OCI-LY7 (cell line): ENCODE results near the gene TMEM260.

ENCODE experiments used
- EZH2phosphoT487 ChIP-seq: fragments of 200-600 bp; sonication (generic); IDR thresholded peaks from 2 replicates; pipeline ENCODE4 v1.6.1; 2018; ENCODE audit warnings: low read depth, borderline replicate concordance, mild to moderate bottlenecking, mixed run types, antibody characterized with exemption, low read length, moderate library complexity, mixed read lengths
- TF ChIP-seq, protein P1 (sequence below): fragments of 200-600 bp; sonication (generic); conservative IDR thresholded peaks from 2 replicates; pipeline ENCODE4 v1.5.1; 2014; ENCODE audit warnings: mild to moderate bottlenecking, antibody characterized with exemption, low read length, moderate library complexity, mixed read lengths

DNA sequence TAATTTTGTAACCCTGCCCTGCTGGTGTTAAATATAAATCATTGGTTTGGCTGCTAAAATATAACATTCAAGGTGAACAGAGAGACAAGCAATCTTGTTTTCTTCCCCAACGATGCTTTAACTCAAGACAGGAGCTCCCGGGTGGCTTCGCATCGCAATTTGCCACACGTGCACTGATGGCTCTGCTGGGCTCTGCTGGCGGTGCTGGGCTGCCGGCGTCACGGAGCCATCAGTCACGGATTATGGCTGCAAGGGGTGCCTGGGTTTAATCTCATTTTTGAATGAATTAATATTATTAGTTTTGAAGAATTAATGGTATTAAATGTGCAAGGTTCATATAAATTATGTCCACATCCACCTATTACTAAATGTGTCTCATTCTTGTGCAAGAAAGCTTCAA is 44.9 kb upstream of the TMEM260 start:
- TF ChIP-seq, protein P1, sequence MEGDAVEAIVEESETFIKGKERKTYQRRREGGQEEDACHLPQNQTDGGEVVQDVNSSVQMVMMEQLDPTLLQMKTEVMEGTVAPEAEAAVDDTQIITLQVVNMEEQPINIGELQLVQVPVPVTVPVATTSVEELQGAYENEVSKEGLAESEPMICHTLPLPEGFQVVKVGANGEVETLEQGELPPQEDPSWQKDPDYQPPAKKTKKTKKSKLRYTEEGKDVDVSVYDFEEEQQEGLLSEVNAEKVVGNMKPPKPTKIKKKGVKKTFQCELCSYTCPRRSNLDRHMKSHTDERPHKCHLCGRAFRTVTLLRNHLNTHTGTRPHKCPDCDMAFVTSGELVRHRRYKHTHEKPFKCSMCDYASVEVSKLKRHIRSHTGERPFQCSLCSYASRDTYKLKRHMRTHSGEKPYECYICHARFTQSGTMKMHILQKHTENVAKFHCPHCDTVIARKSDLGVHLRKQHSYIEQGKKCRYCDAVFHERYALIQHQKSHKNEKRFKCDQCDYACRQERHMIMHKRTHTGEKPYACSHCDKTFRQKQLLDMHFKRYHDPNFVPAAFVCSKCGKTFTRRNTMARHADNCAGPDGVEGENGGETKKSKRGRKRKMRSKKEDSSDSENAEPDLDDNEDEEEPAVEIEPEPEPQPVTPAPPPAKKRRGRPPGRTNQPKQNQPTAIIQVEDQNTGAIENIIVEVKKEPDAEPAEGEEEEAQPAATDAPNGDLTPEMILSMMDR, result no peak
- no peak for TF ChIP-seq EZH2phosphoT487
